GM12865 (cell line): Measurements from ENCODE around the gene AAR2.

Experiments used
- DNase-seq: peaks from one replicate; pipeline ENCODE4 v3.0.0; 2010; ENCODE audit warnings: low read depth
- H3K4me3 ChIP-seq: 2 replicates; pipeline ENCODE4 v1.5.1; 2011; ENCODE audit warnings: mild to moderate bottlenecking, low read depth, low read length, control low read depth
- CTCF ChIP-seq: IDR thresholded peaks from 2 replicates; pipeline ENCODE4 v1.5.1; 2011; ENCODE audit warnings: low read length, control low read depth, low read depth, inconsistent platforms; ENCODE audit not compliant: insufficient read depth; ENCODE audit errors: missing control alignments

AAR2 gene

DNA sequence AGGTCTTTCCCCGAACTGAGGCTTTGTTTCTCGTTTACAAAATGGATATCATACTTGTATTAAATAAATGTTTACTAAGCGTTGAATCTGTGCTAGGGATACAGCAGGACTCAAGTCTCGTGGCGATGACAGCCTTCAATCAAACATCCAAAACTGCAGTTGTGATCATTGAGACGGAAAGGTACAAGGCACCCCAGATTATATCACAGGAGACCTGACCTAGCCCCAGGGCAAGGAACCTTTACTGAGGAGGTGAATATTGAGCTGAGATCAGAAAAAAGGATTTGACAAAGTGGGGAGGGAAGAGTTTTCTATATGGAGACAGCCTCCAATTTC, 476 bp downstream of the AAR2 start:
- TF ChIP-seq CTCF: no peak
- H3K4me3 ChIP-seq: peak overlapping the region; percentile 76
- no peak for DNase-seq

- no peak for TF ChIP-seq CTCF
- peak overlapping the region; percentile 76 for H3K4me3 ChIP-seq
- no peak for DNase-seq
Observed at GRCh38 chr20:36237477-36237876, 1.2 kb downstream of the AAR2 start.

DNA sequence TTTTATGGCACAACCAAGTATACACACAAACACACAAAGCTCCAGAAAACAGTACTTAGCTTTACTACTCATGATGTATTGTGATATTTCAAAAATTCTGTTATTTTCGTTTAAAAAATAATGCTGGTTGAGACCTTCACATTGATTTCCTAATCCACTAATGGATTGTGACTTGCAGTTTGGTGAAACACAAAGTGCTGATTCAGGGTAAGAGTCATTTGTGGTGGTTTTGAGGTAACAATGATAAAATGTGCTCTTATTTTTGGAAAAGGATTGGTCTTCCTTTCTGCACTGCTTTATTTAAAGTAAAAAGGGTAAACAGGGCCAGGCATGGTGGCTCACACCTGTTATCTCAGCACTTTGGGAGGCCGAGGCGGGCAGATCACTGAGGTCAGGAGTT, 1.9 kb downstream of the AAR2 start:
- no peak for TF ChIP-seq CTCF
- no peak for DNase-seq
- no peak overlapping the region for H3K4me3 ChIP-seq

DNA sequence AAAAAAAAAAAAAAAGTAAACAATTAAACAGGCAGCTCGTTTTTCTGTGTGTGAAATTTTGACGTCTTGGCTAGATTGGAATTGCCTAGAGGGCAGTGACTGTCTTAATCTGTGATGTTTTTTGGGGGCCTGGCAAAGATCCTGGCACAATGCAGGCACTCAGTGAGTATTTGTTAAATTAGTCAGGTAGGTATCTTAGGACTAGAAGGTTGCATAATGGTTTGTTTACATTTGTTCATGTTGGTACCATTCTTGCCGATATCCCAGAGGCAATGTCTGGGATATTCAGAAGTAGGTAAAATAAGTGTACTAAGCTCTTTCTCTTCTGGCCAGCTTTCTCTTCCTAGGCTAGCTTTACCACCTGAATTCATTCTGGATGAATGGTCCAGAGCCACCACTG, 2.5 kb downstream of the AAR2 start:
- no peak for DNase-seq
- no peak for TF ChIP-seq CTCF
- no peak overlapping the region for H3K4me3 ChIP-seq

GRCh38 chr20:36240076-36240475, 3.8 kb downstream of the AAR2 start:
- no peak for DNase-seq
- no peak for TF ChIP-seq CTCF
- H3K4me3 ChIP-seq: no peak overlapping the region

DNA sequence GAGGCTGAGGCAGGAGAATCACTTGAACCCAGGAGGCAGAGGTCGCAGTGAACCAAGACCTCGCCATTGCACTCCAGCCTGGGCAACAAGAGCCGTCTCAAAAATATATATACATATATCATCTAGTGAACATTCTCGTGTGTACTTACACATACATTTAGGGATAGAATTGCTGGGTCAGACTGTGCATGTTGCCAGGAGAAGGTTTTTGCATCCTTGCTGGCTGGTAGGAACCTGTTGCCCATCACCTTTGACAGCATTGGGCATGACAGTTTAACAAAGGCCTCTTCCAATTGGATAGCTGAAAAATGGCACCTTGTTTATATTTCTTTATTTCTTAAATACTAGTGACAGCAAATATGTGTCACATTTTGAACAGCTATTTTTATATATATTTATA, 5.4 kb downstream of the AAR2 start:
- DNase-seq: no peak
- H3K4me3 ChIP-seq: no peak overlapping the region
- TF ChIP-seq CTCF: no peak

DNA sequence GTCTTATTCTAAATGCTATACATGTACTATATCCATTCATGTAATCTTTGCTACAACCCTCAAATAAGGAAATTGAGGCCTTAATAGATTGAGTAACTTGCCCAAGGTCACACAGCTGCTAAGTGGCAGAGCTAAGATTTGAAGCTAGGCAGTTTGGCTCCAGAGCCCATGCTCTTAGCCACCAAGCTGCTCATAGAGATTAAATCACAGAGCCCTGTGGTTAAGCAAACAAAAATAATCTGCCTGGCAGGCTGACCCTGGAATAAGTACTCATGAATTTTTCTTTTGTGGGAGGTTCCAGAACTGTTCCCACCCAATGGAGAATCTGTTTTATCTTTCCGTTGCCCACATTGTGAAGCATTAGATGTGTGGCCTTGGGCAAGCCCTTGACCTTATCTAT, 7.4 kb downstream of the AAR2 start:
- TF ChIP-seq CTCF: no peak
- no peak for DNase-seq
- no peak overlapping the region for H3K4me3 ChIP-seq
